ENCODE measurements around the gene MEIKIN.

DNA sequence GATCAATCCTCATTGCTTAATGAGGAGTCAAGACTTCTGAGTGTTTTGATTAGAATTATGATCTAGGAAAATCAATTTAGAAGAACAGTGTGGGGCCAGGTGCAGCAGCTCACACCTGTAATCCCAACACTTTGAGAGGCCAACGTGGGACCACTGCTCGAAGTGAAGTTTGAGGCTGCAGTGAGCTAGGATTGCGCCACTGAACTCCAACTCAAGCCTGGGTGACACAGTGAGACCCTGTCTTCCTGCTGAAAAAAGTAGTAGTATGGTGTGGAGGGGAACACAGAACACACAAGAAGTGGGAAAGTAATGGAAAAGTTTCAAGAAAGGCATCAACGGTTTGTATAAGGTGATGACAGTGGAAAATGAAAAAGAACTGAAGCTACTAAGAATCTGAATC, 157.7 kb downstream of the MEIKIN start:
- TF ChIP-seq CTCF (conservative IDR thresholded peaks at IDR 0.05; ENCODE audit: low read length) (no peak), EZH2phosphoT487 (IDR thresholded peaks at IDR 0.05; ENCODE audit: borderline replicate concordance, low read depth, low read length) (no peak)

All from OCI-LY7 (cell line).